HG03457 (cell line): Measurements from ENCODE around the gene IRX2.

ENCODE experiments used
- ATAC-seq: cut with Tn5 transposase; IDR thresholded peaks from one replicate; pipeline ENCODE4 v1.9.1; 2021; ENCODE audit warnings: moderate number of reproducible peaks; ENCODE audit not compliant: unreplicated experiment

The IRX2 gene

GRCh38 chr5:2756211-2757152 is 5.0 kb upstream of the IRX2 start:
- ATAC-seq: no peak

- ATAC-seq: no peak
Observed at GRCh38 chr5:2755681-2756171, 4.2 kb upstream of the IRX2 start.

GRCh38 chr5:2755076-2755680 is 3.7 kb upstream of the IRX2 start:
- no peak for ATAC-seq

GRCh38 chr5:2754581-2755075 is 3.2 kb upstream of the IRX2 start:
- ATAC-seq: no peak

- no peak for ATAC-seq
Observed at GRCh38 chr5:2753452-2754420, 2.3 kb upstream of the IRX2 start.

GRCh38 chr5:2752821-2753439 is 1.5 kb upstream of the IRX2 start:
- no peak for ATAC-seq

- no peak for ATAC-seq
Observed at GRCh38 chr5:2752059-2752820, 763 bp upstream of the IRX2 start.

GRCh38 chr5:2750758-2751464 is 566 bp downstream of the IRX2 start:
- ATAC-seq: no peak

- no peak for ATAC-seq
Observed at GRCh38 chr5:2750026-2750757, 1.3 kb downstream of the IRX2 start.

GRCh38 chr5:2749514-2750025 is 1.9 kb downstream of the IRX2 start:
- no peak for ATAC-seq

- ATAC-seq: no peak
Observed at GRCh38 chr5:2748861-2749513, 2.5 kb downstream of the IRX2 start.

- ATAC-seq: no peak
Observed at GRCh38 chr5:2748179-2748860, 3.2 kb downstream of the IRX2 start.

- no peak for ATAC-seq
Observed at GRCh38 chr5:2747363-2748162, 3.9 kb downstream of the IRX2 start.

- ATAC-seq: no peak
Observed at GRCh38 chr5:2746561-2747032, 4.9 kb downstream of the IRX2 start.

- ATAC-seq: no peak
Observed at GRCh38 chr5:2744485-2744884, 7.0 kb downstream of the IRX2 start.
